Mammary epithelial cell (primary cell): ENCODE measurements around the gene AKAP13.

Experiments used
- EZH2 ChIP-seq: IDR thresholded peaks from 2 replicates; pipeline ENCODE4 v1.6.1; 2012; ENCODE audit warnings: low read length, inconsistent platforms, borderline replicate concordance
- TF ChIP-seq, protein P1 (sequence below), 2 donors: IDR thresholded peaks in 1 of 2; conservative IDR thresholded peaks in 1 of 2; 2 replicates each; pipeline ENCODE4 v1.5.1; 2011 to 2012; ENCODE audit warnings: inconsistent platforms in 2 of 2, low read length in 2 of 2, mild to moderate bottlenecking in 2 of 2, control low read depth in 1 of 2, low read depth in 1 of 2; ENCODE audit not compliant: insufficient read depth in 1 of 2; ENCODE audit errors: extremely low read depth in 1 of 2

DNA sequence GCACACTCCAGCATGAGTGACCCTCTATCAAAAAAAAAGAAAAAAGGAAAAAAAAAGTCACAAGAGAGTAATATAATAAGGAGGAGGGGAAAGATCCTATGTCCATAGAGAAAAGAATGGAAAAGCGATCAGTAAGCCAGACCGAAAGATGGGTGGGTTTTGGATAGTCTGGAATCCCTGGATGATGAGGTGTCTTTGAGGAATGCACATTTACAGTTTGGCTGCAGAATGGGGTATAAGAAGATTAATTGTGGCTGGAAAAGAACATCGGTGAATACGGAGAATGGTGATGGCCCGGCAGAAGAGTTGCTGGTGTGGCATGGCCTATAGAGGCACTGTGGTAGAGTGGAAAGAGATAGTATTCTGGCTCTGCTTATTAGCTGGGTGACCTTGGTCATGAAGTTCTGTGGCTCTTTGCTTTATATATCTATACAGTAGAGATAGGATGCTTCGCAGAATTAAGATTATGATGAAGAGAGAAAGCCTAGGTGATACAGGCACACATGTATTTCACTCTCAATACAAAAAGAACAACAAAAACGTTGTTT lies 187.9 kb downstream of the AKAP13 start:
- TF ChIP-seq, protein P1, sequence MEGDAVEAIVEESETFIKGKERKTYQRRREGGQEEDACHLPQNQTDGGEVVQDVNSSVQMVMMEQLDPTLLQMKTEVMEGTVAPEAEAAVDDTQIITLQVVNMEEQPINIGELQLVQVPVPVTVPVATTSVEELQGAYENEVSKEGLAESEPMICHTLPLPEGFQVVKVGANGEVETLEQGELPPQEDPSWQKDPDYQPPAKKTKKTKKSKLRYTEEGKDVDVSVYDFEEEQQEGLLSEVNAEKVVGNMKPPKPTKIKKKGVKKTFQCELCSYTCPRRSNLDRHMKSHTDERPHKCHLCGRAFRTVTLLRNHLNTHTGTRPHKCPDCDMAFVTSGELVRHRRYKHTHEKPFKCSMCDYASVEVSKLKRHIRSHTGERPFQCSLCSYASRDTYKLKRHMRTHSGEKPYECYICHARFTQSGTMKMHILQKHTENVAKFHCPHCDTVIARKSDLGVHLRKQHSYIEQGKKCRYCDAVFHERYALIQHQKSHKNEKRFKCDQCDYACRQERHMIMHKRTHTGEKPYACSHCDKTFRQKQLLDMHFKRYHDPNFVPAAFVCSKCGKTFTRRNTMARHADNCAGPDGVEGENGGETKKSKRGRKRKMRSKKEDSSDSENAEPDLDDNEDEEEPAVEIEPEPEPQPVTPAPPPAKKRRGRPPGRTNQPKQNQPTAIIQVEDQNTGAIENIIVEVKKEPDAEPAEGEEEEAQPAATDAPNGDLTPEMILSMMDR (conservative IDR thresholded peaks at IDR 0.05 in 1 of 2, IDR thresholded peaks at IDR 0.05 in 1 of 2; ENCODE audit: extremely low read depth in 1 of 2, insufficient read depth in 1 of 2, low read depth in 1 of 2, low read length in 2 of 2): no peak
- TF ChIP-seq EZH2: no peak
